ENCODE data around the gene RNF111. TPM values are rescaled to one million over a fixed set of nuclear protein-coding genes. Genes with fewer than 3 reads are reported as not detected.

Gene RNF111
- total and polyA plus RNA-seq, 2 donors (not counting 1 experiment from before 2014, with no cell fraction given) = 19.3 to 20.9 TPM

DNA sequence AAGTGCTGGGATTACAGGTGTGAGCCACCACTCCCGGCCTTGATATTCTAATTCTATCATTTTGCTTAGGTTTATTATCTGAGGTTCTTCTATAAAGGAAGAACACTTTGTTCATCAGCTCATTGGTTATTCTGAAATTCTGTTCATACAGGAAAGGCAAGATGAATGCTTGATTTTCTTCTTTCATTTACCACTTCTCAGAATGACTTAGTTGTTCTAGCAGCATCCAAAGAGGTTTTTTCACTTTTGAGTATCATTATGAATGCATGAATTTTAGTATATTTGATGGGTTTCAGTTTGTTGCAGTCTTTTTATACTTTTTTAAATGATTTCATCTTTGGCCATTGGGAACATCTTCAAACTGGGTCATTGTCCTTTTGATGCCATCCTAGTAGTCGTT, 51.8 kb downstream of the RNF111 start:
- Histone ChIP-seq H3K36me3 (ENCODE audit: control insufficient read depth, insufficient read depth, low read length) (no peaks in the 10 kb centered on the region), H2AFZ (ENCODE audit: low read length) (no peak overlapping the region), H3K9me3 (ENCODE audit: control insufficient read depth, insufficient read depth, low read depth, low read length) (no peaks in the 10 kb centered on the region), H3K9ac (ENCODE audit: insufficient read depth, low read length) (no peak overlapping the region), H3K27ac (ENCODE audit: insufficient read depth, low read length) (no peak overlapping the region), H3K79me2 (ENCODE audit: control insufficient read depth, insufficient read depth, low read length) (peaks cover 16% of the 10 kb centered on the region), H3K27me3 (ENCODE audit: control insufficient read depth, insufficient read depth, low read length) (no peaks in the 10 kb centered on the region), H3K4me1 (ENCODE audit: control insufficient read depth, extremely low read depth, insufficient read depth, low read length) (no peaks in the 10 kb centered on the region), H3K4me3 (replicated peaks in 1 of 4; ENCODE audit: control extremely low read depth in 1 of 4, insufficient read depth in 1 of 4, low read depth in 3 of 4, low read length in 4 of 4) (no peak overlapping the region), H3K4me2 (ENCODE audit: extremely low read depth, insufficient read depth, low read length) (no peak overlapping the region), H4K20me1 (ENCODE audit: control insufficient read depth, extremely low read depth, insufficient read depth, low read length) (no peaks in the 10 kb centered on the region)
- DNase-seq (ENCODE audit: low read depth in 2 of 2) = no peak
- no peak for TF ChIP-seq EZH2 (IDR thresholded peaks at IDR 0.05; ENCODE audit: low read length, missing control alignments)
- TF ChIP-seq CTCF (conservative IDR thresholded peaks at IDR 0.05 in 1 of 2, IDR thresholded peaks at IDR 0.05 in 1 of 2; ENCODE audit: low read depth in 1 of 2, low read length in 2 of 2) = no peak

GRCh38 chr15:59042041-59042440, 54.6 kb downstream of the RNF111 start:
- DNase-seq (ENCODE audit: low read depth in 2 of 2) = no peak
- Histone ChIP-seq H3K4me2 (ENCODE audit: extremely low read depth, insufficient read depth, low read length) (no peak overlapping the region), H3K4me3 (replicated peaks in 1 of 4; ENCODE audit: control extremely low read depth in 1 of 4, insufficient read depth in 1 of 4, low read depth in 3 of 4, low read length in 4 of 4) (no peak overlapping the region), H3K9me3 (ENCODE audit: control insufficient read depth, insufficient read depth, low read depth, low read length) (no peaks in the 10 kb centered on the region), H3K36me3 (ENCODE audit: control insufficient read depth, insufficient read depth, low read length) (no peaks in the 10 kb centered on the region), H3K27me3 (ENCODE audit: control insufficient read depth, insufficient read depth, low read length) (no peaks in the 10 kb centered on the region), H4K20me1 (ENCODE audit: control insufficient read depth, extremely low read depth, insufficient read depth, low read length) (no peaks in the 10 kb centered on the region), H3K9ac (ENCODE audit: insufficient read depth, low read length) (no peak overlapping the region), H3K79me2 (ENCODE audit: control insufficient read depth, insufficient read depth, low read length) (peaks cover 13% of the 10 kb centered on the region), H2AFZ (ENCODE audit: low read length) (no peak overlapping the region), H3K4me1 (ENCODE audit: control insufficient read depth, extremely low read depth, insufficient read depth, low read length) (no peaks in the 10 kb centered on the region), H3K27ac (ENCODE audit: insufficient read depth, low read length) (no peak overlapping the region)
- TF ChIP-seq CTCF (conservative IDR thresholded peaks at IDR 0.05 in 1 of 2, IDR thresholded peaks at IDR 0.05 in 1 of 2; ENCODE audit: low read depth in 1 of 2, low read length in 2 of 2) (no peak), EZH2 (IDR thresholded peaks at IDR 0.05; ENCODE audit: low read length, missing control alignments) (no peak)

DNA sequence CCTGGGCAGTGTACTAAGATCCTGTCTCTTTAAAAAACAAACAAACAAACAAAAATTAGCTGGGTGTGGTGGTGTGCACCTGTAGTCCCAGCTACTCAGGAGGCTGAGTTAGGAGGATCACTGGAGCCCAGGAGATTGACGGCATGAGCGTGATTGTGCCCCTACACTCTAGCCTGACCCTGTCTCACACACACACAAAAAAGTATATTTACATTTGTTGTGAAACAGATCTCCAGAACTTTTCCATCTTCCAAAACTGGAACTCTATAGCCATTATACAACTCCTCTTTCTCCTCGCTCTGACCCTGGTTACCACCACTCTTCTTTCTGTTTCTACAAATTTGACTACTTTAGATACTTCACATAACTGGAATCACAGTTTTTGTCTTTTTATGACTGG, 61.4 kb downstream of the RNF111 start:
- TF ChIP-seq EZH2 (IDR thresholded peaks at IDR 0.05; ENCODE audit: low read length, missing control alignments) (no peak), CTCF (conservative IDR thresholded peaks at IDR 0.05 in 1 of 2, IDR thresholded peaks at IDR 0.05 in 1 of 2; ENCODE audit: low read depth in 1 of 2, low read length in 2 of 2) (no peak)
- no peak for DNase-seq (ENCODE audit: low read depth in 2 of 2)
- Histone ChIP-seq H4K20me1 (ENCODE audit: control insufficient read depth, extremely low read depth, insufficient read depth, low read length) (no peaks in the 10 kb centered on the region), H3K4me3 (replicated peaks in 1 of 4; ENCODE audit: control extremely low read depth in 1 of 4, insufficient read depth in 1 of 4, low read depth in 3 of 4, low read length in 4 of 4) (no peak overlapping the region), H3K9me3 (ENCODE audit: control insufficient read depth, insufficient read depth, low read depth, low read length) (no peaks in the 10 kb centered on the region), H3K27me3 (ENCODE audit: control insufficient read depth, insufficient read depth, low read length) (no peaks in the 10 kb centered on the region), H3K36me3 (ENCODE audit: control insufficient read depth, insufficient read depth, low read length) (no peaks in the 10 kb centered on the region), H3K79me2 (ENCODE audit: control insufficient read depth, insufficient read depth, low read length) (peaks cover 3% of the 10 kb centered on the region), H3K4me1 (ENCODE audit: control insufficient read depth, extremely low read depth, insufficient read depth, low read length) (no peaks in the 10 kb centered on the region), H3K9ac (ENCODE audit: insufficient read depth, low read length) (no peak overlapping the region), H2AFZ (ENCODE audit: low read length) (no peak overlapping the region), H3K27ac (ENCODE audit: insufficient read depth, low read length) (no peak overlapping the region), H3K4me2 (ENCODE audit: extremely low read depth, insufficient read depth, low read length) (no peak overlapping the region)

Measured in fibroblast of lung (primary cell).